GM21529 (cell line): ENCODE data around the gene TULP4.
"Not testable (repeated sequence)": the region's sequence is repeated elsewhere in the genome, so short reads cannot be mapped to it uniquely, and the experiment has no call there.

Experiments used
- ATAC-seq: cut with Tn5 transposase; IDR thresholded peaks from one replicate; pipeline ENCODE4 v1.9.1; 2021; ENCODE audit not compliant: unreplicated experiment

Gene TULP4

GRCh38 chr6:158387036-158387435 lies 74.8 kb downstream of the TULP4 start:
- no peak for ATAC-seq

DNA sequence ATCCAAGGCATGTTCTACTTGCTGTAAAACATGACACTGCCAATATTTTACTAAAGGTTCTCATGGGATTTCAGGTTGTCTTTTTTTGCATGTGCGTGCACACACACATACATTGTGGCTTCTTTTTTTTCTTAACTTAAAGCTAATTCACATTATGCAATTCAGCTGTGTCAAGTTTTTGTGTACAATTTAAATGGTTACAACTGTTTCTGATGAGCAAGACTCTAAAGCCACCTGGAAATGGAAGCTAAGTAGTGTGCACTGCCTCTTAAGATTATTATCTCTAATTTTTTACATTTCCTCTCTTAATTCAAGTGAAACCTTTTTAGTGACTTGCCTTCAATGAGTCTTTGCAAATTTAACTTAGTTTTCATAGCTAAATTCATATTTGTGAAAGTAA lies 75.3 kb downstream of the TULP4 start:
- ATAC-seq = no peak

DNA sequence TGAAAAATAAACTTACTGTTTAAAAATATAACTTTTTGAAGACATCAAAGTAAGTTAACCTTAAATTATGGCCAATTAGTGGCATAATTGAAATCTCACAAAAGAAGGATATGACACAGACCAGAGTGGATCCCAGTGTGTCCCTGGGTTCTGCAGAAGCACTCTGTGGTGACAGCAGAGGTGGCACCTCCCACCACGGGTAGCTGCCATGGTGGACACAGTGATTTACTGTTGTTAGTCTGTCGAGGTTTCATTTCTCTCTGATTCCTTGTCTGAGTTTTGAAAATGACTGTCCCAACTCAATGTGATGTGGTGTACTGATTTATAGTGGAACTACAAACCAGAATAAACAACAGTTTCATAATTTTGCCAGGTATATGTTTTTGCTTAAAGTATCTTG lies 76.5 kb downstream of the TULP4 start:
- no peak for ATAC-seq

GRCh38 chr6:158389193-158389919 lies 77.1 kb downstream of the TULP4 start:
- no peak for ATAC-seq

- ATAC-seq = no peak
These were observed 79.0 kb downstream of the TULP4 start for GRCh38 chr6:158391276-158391675.

GRCh38 chr6:158391977-158392376 lies 79.7 kb downstream of the TULP4 start:
- not testable (repeated sequence) for ATAC-seq

DNA sequence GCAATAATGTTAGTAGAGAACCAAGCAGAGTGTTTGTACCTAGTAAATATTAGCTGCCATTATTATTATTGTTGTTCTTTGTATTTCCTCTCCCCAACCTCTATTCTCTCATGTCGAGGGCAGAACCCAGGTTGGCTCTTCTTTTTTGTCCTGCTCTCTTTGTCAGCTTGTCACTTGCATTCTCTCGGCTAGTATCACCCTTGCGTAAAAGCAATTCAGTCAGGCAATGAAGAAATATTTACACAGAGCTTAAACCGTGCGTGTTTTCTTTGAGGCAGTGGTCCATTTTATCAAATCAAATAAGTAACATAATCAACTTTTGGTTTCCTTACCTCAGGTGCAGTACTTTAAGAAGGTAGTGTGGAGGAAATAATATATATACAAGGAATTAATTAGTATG lies 83.9 kb downstream of the TULP4 start:
- no peak for ATAC-seq

DNA sequence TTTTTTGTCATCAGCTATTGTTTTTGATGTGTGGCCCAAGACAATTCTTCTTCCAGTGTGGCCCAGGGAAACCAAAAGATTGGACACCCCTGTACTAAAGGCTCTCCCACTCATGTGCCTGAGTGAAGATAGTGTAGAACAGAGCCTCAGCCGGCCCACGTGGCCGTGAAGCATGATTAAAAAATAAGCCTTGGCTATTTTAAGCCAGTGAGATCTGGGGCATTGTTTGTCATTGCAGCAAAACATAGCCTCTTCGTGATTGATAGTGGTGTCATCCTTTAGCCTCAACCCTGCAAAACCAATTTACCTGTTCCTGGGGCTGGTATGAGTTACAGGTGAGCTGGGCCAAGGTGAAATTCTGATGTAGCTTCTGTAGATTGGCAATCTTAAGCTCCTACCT lies 85.3 kb downstream of the TULP4 start:
- no peak for ATAC-seq

GRCh38 chr6:158398252-158399024 lies 86.2 kb downstream of the TULP4 start:
- no peak for ATAC-seq

GRCh38 chr6:158399040-158399700 lies 86.9 kb downstream of the TULP4 start:
- ATAC-seq = no peak

DNA sequence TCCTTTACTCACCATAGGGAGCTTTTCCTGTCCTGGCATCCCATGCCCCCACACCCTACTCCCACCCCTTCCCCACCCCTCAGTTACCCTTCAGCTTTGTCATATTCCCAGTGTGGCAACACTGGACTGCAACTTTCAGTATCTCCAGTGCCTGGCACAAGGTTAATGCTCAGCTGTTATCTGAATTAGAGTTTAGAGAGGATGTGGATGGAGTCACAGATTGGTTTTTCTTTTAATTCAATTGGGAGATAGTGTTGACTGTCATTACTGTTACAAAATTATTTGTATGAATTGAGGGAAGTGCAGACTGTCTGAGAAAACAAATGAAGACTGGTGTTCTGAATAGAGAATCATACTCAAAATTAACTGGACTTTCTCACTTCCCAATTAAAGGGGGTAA lies 89.9 kb downstream of the TULP4 start:
- ATAC-seq = no peak

DNA sequence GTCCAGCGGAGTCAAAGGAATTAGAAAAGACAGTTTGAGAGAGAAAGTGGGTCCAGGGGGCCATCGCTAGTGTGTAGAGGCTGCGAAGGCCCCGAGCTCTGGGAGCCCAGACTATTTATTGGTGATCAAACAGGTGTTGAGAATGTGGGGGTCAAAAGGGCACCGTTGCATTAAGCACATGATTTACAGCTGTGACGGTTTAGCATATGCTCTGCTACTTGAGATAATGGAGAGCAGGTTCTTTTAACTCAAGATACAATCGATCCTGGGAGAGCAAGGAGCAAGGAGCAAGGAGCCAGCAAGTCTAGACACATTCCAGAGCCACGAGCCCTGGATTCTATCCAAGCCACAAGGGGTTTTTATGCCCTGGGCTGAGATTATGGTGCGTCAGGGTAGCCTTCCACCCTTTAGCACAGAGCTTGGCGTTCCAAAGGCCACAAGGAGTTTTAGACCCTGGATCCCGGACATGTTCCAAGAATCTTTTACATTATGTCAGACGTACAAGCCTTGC lies 93.1 kb downstream of the TULP4 start:
- ATAC-seq = not testable (repeated sequence)

GRCh38 chr6:158405933-158406332 lies 93.7 kb downstream of the TULP4 start:
- ATAC-seq = no peak

- ATAC-seq = no peak
These were observed 94.5 kb downstream of the TULP4 start for GRCh38 chr6:158406736-158407135.

- ATAC-seq = no peak
These were observed 95.7 kb downstream of the TULP4 start for GRCh38 chr6:158408013-158408412.

- no peak for ATAC-seq
These were observed 96.4 kb downstream of the TULP4 start for GRCh38 chr6:158408552-158409130.

DNA sequence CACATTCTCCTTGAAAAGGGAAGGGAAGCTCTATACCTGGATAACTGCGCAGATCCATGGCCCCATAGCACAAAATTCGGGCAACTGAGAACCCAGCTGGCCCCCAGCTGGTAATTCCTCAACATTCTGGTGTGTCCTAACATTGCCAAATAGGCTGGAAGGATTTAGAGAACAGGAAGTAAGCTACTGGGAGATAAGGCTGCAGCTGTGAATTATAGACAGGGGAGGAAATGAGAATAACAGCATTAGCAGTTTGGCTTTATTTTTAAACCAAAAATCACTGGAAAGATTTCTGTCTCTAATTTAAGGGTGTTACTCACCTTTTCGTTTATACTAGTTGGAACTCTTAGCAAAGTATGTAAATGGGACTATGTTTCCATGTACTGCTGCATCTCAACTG lies 97.2 kb downstream of the TULP4 start:
- no peak for ATAC-seq

GRCh38 chr6:158410784-158411183 lies 98.5 kb downstream of the TULP4 start:
- no peak for ATAC-seq

GRCh38 chr6:158411998-158412397 lies 99.7 kb downstream of the TULP4 start:
- no peak for ATAC-seq

DNA sequence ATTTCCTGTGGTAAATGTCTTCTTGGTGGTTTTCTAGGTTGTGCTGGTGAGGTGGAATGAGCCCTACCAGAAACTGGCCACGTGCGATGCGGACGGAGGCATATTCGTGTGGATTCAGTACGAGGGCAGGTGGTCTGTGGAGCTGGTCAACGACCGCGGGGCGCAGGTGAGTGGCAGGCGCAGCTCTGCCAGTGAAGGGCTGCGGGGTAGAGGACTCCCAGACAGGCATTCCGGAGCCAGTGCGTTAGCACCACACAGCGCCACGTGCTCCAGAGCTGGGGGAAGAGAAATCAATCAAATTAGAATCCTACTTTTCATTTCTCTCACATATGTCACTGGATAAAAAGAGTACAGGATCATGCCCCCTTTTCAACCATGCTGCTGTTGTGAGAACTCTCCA lies 100.8 kb downstream of the TULP4 start:
- no peak for ATAC-seq

DNA sequence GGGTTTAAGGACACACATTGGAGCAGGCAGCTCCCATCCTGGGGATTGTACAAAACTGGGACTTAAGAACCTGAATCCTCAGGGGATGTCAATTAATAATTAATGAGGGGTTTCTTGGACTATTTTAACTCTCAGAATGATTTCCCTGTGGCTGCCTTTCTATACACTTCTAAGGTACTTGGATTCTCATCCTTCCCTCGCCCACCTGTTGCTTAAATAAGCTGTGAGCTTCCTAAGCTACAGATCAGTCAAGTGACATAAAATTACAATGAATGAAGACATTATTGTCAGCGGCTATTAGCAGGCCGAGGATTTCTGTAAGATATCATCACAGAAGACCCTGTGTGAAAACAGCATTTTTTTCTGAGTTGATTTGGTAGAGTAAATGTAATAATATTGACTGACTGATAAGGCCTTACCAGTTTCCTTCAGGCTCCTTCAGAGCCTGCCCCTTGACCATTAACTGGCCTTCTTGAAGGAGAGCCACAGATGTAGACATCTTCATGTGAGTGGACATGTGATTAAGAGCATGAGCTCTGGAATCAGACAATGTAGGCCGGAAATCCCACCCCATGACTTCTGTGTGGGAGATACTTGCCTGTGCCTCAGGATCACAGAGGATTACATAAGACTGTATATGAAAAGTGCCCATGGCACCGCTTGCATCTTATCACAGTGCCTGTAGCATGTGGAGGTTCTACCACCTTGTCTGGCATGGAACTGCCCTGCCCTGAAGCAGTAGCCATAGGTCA lies 101.7 kb downstream of the TULP4 start:
- no peak for ATAC-seq
